ENCODE results near the gene PLET1.
A peak's percentile ranks its signal among the peaks of the same experiment; 100 is the strongest.

PLET1 gene

GRCh38 chr11:112238041-112238440 is 22.6 kb downstream of the PLET1 start:
- no peak for ATAC-seq
- Mint-ChIP-seq H3K36me3 (ENCODE audit: low read depth) (peaks cover 51% of the 10 kb centered on the region), H3K4me1 (peaks cover 2% of the 10 kb centered on the region), H3K27ac (no peak overlapping the region), H3K9me3 (no peaks in the 10 kb centered on the region), H3K4me3 (no peak overlapping the region), H3K27me3 (no peaks in the 10 kb centered on the region)
- no peak for DNase-seq

GRCh38 chr11:112237451-112237850 is 23.2 kb downstream of the PLET1 start:
- H3K27ac Mint-ChIP-seq, result no peak overlapping the region
- no peaks in the 10 kb centered on the region for H3K27me3 Mint-ChIP-seq
- peaks cover 2% of the 10 kb centered on the region for H3K4me1 Mint-ChIP-seq
- no peaks in the 10 kb centered on the region for H3K9me3 Mint-ChIP-seq
- ATAC-seq (no peak), DNase-seq (no peak)
- H3K36me3 Mint-ChIP-seq (ENCODE audit: low read depth), result peaks cover 46% of the 10 kb centered on the region
- H3K4me3 Mint-ChIP-seq, result no peak overlapping the region

DNA sequence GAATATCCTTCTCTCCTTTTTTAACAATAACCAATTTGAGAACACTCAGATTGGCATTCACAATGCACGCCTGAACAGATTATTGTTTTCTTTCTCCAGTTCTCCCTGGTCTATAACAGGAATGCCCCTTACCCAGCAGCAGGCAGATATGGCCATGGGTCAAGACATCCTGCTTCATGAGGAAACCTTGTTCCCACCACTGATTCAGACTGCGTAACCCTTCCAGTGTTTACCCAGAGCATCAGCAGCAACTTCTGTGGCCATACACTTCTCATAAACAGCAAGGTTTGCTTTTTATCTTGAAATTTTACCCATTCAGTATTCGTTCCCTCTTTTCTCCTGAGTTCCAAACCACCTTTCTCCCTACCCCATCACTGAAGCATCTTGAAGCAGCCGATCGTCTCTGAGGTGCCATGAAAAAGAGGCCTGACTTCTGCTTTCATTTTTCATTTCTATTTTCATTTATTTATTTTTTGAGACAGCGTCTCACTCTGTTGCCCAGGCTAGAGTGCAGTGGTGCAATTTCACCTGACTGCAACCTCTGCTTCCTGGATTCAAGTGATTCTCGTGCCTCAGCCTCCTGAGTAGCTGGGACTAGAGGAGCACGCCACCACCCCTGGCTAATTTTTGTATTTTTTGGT is 24.8 kb downstream of the PLET1 start:
- peaks cover 2% of the 10 kb centered on the region for H3K4me1 Mint-ChIP-seq
- DNase-seq (no peak), ATAC-seq (no peak)
- H3K36me3 Mint-ChIP-seq (ENCODE audit: low read depth), result peaks cover 45% of the 10 kb centered on the region
- H3K27ac Mint-ChIP-seq, result no peak overlapping the region
- H3K4me3 Mint-ChIP-seq, result no peak overlapping the region
- H3K27me3 Mint-ChIP-seq, result no peaks in the 10 kb centered on the region
- H3K9me3 Mint-ChIP-seq, result no peaks in the 10 kb centered on the region

DNA sequence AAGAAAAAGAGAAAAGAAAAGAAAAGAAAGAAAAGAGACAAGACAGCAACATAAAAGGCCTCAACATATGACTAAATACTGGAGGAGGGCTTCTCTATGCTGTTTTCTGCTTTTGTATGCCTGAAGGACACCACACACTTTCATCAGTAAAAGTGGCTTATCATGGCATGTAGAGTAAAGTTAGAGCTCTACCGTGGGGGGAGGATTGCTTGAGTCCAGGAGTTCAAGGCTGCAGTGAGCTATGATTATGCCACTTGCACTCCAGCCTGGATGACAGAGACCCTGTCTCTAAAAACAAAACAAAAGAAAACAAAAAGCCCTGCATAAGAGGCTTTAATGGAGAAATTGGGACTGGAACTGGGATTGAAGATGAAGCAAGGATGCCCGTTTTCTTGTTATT is 28.7 kb downstream of the PLET1 start:
- Mint-ChIP-seq H3K4me1 (peaks cover 15% of the 10 kb centered on the region), H3K36me3 (ENCODE audit: low read depth) (peaks cover 41% of the 10 kb centered on the region), H3K27ac (no peak overlapping the region), H3K9me3 (no peaks in the 10 kb centered on the region), H3K4me3 (no peak overlapping the region), H3K27me3 (no peaks in the 10 kb centered on the region)
- ATAC-seq (no peak), DNase-seq (no peak)

DNA sequence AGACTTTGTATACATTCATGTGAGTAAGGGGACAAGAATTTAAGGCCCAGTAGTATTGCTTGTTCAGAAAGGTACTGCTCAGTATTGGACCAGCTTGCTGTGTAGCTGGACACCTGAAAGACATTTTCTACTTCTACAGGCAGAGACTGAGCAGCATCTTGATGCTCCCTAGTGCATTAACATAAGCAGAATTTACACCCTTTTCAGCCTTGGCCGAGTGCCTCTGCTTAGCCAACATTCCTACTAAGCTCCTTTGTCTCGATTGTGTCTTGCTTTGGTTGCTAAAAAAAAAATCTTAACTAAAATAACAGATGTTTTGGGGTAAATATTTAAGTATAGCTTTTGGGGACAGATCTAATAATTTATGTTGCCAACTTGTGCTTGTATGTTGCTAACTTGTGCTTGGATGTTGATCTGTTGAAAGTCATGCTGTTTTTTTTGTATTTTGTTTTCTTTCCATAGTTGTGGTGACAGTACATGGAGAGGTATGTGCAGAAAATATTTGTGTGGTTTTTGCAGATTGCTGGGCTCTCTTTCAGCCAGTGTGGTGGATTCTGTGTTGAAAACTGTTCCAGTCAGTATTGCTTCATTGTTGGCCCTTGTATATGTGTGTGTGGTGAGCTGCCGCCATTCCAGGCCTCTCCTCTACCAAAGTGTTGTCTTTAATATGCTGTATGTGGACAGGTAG is 30.8 kb downstream of the PLET1 start:
- Mint-ChIP-seq H3K4me3 (no peak overlapping the region), H3K9me3 (no peaks in the 10 kb centered on the region), H3K36me3 (ENCODE audit: low read depth) (peaks cover 31% of the 10 kb centered on the region), H3K27me3 (no peaks in the 10 kb centered on the region), H3K27ac (no peak overlapping the region), H3K4me1 (peaks cover 22% of the 10 kb centered on the region)
- DNase-seq (no peak), ATAC-seq (no peak)

- no peak for ATAC-seq
- Mint-ChIP-seq H3K4me1 (peaks cover 22% of the 10 kb centered on the region), H3K27me3 (no peaks in the 10 kb centered on the region)
Measured at GRCh38 chr11:112229159-112229558, 31.5 kb downstream of the PLET1 start.

DNA sequence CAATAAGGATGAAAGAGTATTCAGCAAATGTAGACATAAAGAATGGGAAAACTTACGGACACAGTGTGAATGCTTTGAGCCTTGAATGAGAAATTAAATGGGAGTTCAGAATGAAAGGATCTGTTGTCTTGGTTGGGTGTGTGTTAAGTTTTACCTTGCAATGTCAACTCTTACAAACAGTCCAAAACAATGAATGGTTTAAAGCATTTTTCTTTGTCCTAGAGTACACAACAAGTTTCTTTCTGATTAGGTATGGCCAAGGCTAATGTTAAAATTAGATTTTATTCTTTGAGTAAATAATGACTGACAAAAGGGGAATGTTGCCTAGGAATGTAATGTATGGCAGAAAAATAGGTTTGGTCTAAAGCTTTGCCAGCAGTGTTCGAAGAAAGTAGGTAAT is 32.0 kb downstream of the PLET1 start:
- H3K27me3 Mint-ChIP-seq, result no peaks in the 10 kb centered on the region
- DNase-seq, result no peak
- H3K9me3 Mint-ChIP-seq, result no peaks in the 10 kb centered on the region
- ATAC-seq, result no peak
- H3K4me1 Mint-ChIP-seq, result peaks cover 22% of the 10 kb centered on the region
- H3K27ac Mint-ChIP-seq, result no peak overlapping the region
- no peak overlapping the region for H3K4me3 Mint-ChIP-seq
- H3K36me3 Mint-ChIP-seq (ENCODE audit: low read depth), result peaks cover 29% of the 10 kb centered on the region

More at GRCh38 chr11:112229159-112229558, 31.5 kb downstream of the PLET1 start:
- no peak for DNase-seq
- Mint-ChIP-seq H3K36me3 (ENCODE audit: low read depth) (peaks cover 31% of the 10 kb centered on the region), H3K27ac (no peak overlapping the region), H3K9me3 (no peaks in the 10 kb centered on the region), H3K4me3 (no peak overlapping the region)

GRCh38 chr11:112227471-112227870 is 33.2 kb downstream of the PLET1 start:
- Mint-ChIP-seq H3K9me3 (no peaks in the 10 kb centered on the region), H3K27me3 (no peaks in the 10 kb centered on the region), H3K36me3 (ENCODE audit: low read depth) (peaks cover 29% of the 10 kb centered on the region), H3K4me1 (peaks cover 22% of the 10 kb centered on the region), H3K27ac (peak overlapping the region; percentile 91), H3K4me3 (peak overlapping the region; percentile 85)
- no peak for ATAC-seq
- no peak for DNase-seq

GRCh38 chr11:112226831-112227401 is 33.7 kb downstream of the PLET1 start:
- peaks cover 22% of the 10 kb centered on the region for H3K4me1 Mint-ChIP-seq
- DNase-seq, result no peak
- peak overlapping the region; percentile 85 for H3K4me3 Mint-ChIP-seq
- no peaks in the 10 kb centered on the region for H3K9me3 Mint-ChIP-seq
- H3K27me3 Mint-ChIP-seq, result no peaks in the 10 kb centered on the region
- peak; percentile 67 for ATAC-seq
- H3K36me3 Mint-ChIP-seq (ENCODE audit: low read depth), result peaks cover 29% of the 10 kb centered on the region
- H3K27ac Mint-ChIP-seq, result peak overlapping the region; percentile 91

GRCh38 chr11:112226062-112226830 is 34.4 kb downstream of the PLET1 start, which contains the start of gene PTS:
Gene PTS (plus strand): TSS chr11:112226428. CDS start chr11:112226444, 16 bp downstream.
- Mint-ChIP-seq H3K27me3 (no peaks in the 10 kb centered on the region), H3K9me3 (no peaks in the 10 kb centered on the region), H3K4me3 (peak within 1 kb of the TSS; percentile 85), H3K36me3 (ENCODE audit: low read depth) (peaks cover 27% of the 10 kb centered on the region), H3K4me1 (peaks cover 22% of the 10 kb centered on the region), H3K27ac (peak within 1 kb of the TSS; percentile 91)
- ATAC-seq (peak; percentile 97), DNase-seq (peak; percentile 85)

DNA sequence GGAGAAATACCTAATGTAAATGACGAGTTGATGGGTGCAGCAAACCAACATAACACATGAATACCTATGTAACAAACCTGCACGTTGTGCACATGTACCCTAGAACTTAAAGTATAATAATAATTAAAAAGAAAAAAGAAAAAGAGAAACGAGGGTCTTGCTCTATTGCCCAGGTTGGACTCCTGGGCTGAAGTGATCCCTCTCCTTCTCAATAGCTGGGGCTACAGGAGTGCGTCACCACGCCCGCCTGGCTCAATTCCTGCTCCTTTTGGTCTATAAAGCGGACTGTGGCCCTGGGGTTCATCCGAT is 35.0 kb downstream of the PLET1 start:
- DNase-seq, result no peak
- H3K36me3 Mint-ChIP-seq (ENCODE audit: low read depth), result peaks cover 23% of the 10 kb centered on the region
- ATAC-seq, result no peak
- H3K4me1 Mint-ChIP-seq, result peaks cover 22% of the 10 kb centered on the region
- peak overlapping the region; percentile 85 for H3K4me3 Mint-ChIP-seq
- no peaks in the 10 kb centered on the region for H3K27me3 Mint-ChIP-seq
- no peaks in the 10 kb centered on the region for H3K9me3 Mint-ChIP-seq
- peak overlapping the region; percentile 91 for H3K27ac Mint-ChIP-seq

DNA sequence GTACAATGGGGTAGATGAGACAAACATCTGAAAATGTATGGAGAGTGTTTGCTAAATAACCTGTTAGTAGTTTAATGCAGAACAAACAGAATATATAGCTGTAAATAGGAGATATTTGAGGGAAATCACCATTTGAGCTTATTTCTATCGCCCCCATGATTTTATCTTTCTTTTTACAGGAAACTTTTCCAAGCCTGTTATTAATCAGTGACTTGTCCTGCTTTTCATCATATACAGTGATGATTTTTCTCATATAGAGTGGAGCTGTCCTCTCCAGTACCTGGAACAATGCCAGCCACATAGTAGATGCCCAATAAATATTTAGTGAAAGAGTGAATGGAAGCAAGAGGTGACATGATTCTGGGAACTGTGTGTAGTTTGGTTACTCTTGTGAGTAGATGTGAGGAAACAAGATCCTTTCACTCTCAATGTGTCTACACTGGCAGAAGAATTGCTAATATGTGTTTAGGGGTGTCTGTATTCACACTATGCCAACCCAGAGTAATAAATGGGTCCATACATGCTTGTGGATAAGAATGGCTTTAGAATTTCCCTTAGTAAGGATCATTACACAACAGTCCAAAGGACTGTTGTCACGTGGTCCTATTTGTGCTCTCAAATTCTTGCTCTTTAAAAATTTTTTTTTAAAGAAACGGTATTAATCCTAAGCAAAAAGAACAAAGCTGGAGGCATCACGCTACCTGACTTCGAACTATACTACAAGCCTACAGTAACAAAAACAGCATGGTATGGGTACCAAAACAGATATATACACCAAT is 36.7 kb downstream of the PLET1 start:
- Mint-ChIP-seq H3K9me3 (no peaks in the 10 kb centered on the region), H3K27ac (no peak overlapping the region), H3K36me3 (ENCODE audit: low read depth) (peaks cover 10% of the 10 kb centered on the region), H3K27me3 (no peaks in the 10 kb centered on the region), H3K4me3 (no peak overlapping the region), H3K4me1 (peaks cover 24% of the 10 kb centered on the region)
- DNase-seq (no peak), ATAC-seq (no peak)

DNA sequence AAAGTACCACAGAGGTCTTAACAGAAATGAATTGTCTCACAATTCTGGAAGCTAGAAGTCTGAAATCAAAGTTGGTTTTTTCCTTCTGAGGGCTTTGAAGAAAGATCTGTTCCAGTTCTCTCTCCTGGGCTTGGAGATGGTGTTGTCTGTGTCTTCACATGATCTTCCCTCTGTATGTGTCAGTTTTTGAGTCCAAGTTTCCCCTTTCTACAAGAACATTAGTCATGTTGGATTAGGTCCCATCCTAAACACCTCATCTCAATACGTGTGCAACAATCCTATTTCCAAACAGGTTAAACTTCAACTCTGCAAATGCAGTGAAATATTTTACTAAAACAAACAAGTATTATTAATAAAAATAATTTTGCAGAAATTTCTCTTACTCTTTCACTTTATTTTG is 37.5 kb downstream of the PLET1 start:
- Mint-ChIP-seq H3K4me1 (peaks cover 22% of the 10 kb centered on the region), H3K9me3 (no peaks in the 10 kb centered on the region), H3K27ac (no peak overlapping the region), H3K36me3 (ENCODE audit: low read depth) (peaks cover 2% of the 10 kb centered on the region), H3K4me3 (no peak overlapping the region), H3K27me3 (no peaks in the 10 kb centered on the region)
- no peak for DNase-seq
- ATAC-seq, result no peak

GRCh38 chr11:112222303-112222702 is 38.4 kb downstream of the PLET1 start:
- H3K27me3 Mint-ChIP-seq, result no peaks in the 10 kb centered on the region
- H3K36me3 Mint-ChIP-seq (ENCODE audit: low read depth), result no peaks in the 10 kb centered on the region
- no peak overlapping the region for H3K27ac Mint-ChIP-seq
- peaks cover 14% of the 10 kb centered on the region for H3K4me1 Mint-ChIP-seq
- no peaks in the 10 kb centered on the region for H3K9me3 Mint-ChIP-seq
- no peak for DNase-seq
- ATAC-seq, result no peak
- H3K4me3 Mint-ChIP-seq, result no peak overlapping the region

Data from activated naive CD8-positive, alpha-beta T cell treated with anti-CD3 and anti-CD28 coated beads, Interleukin-2, amount 50 U/mL, for 24 hours (primary cell).